Measurements from ENCODE around the gene ITSN1. TPM values are rescaled to one million over a fixed set of nuclear protein-coding genes. Genes with fewer than 3 reads are reported as not detected.
A peak's percentile ranks its signal among the peaks of the same experiment; 100 is the strongest.

ITSN1 gene
- total and polyA plus RNA-seq, 2 donors from 2014 or later = 8.1 to 42.5 TPM

GRCh38 chr21:33690874-33691273 lies 48.6 kb downstream of the ITSN1 start:
- Histone ChIP-seq H3K27me3 (ENCODE audit: control insufficient read depth, insufficient read depth, low read length) (no peaks in the 10 kb centered on the region), H3K4me1 (ENCODE audit: control insufficient read depth in 2 of 3, insufficient read depth in 2 of 3, low read depth in 1 of 3, low read length in 3 of 3) (peaks cover 4 to 9% (median 4%) of the 10 kb centered on the region in 3 donors), H3K9ac (ENCODE audit: low read length in 3 of 3) (no peak overlapping the region), H3K27ac (ENCODE audit: low read depth in 2 of 2, low read length in 2 of 2) (no peak overlapping the region), H3K36me3 (ENCODE audit: control insufficient read depth in 2 of 3, insufficient read depth in 3 of 3, low read length in 3 of 3) (no peaks in the 10 kb centered on the region), H3K9me3 (ENCODE audit: control insufficient read depth in 2 of 3, insufficient read depth in 1 of 3, low read length in 3 of 3) (no peaks in the 10 kb centered on the region), H3K4me3 (ENCODE audit: low read length in 3 of 3) (no peak overlapping the region)
- no peak for DNase-seq
- no peak for TF ChIP-seq CTCF (IDR thresholded peaks at IDR 0.05; ENCODE audit: borderline replicate concordance, extremely low read depth, insufficient read depth)
- intact Hi-C loops (cut with DNase I) = no loop called here
- FAIRE-seq = no peak

DNA sequence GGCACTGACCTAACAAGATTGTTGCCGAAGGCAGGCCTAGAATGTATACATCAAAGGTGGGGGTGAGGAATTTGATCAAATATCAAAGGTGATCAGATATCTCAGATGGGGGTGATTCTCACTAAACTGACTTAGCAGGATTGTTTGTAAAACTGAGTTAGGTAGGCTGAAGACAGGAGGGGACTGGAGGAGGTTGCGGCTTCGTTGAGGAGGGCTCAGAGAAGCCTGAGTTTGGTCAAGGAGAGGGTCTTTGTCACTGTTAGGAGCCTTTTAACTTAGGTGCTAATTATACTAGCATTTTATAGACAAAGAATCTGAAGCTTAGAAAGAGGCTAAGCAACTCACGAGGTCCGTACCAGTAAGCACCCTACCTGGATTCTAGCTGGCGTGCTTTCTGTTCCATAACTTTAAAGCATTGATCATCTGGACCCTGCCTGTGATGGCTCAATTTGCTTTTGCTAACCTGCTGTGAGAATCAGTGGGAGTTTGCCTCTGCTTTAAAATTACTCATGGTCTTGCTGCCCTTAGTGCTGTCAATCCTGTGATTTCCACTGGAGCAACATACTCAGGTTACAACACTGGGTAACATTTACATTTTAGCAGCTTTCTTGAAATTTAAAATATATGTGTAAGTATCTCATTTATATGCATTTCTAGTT lies 49.8 kb downstream of the ITSN1 start:
- Histone ChIP-seq H3K27ac (ENCODE audit: low read depth in 2 of 2, low read length in 2 of 2) (no peak overlapping the region), H3K27me3 (ENCODE audit: control insufficient read depth, insufficient read depth, low read length) (no peaks in the 10 kb centered on the region), H3K4me3 (ENCODE audit: low read length in 3 of 3) (no peak overlapping the region), H3K9ac (ENCODE audit: low read length in 3 of 3) (no peak overlapping the region), H3K9me3 (ENCODE audit: control insufficient read depth in 2 of 3, insufficient read depth in 1 of 3, low read length in 3 of 3) (no peaks in the 10 kb centered on the region), H3K36me3 (ENCODE audit: control insufficient read depth in 2 of 3, insufficient read depth in 3 of 3, low read length in 3 of 3) (no peaks in the 10 kb centered on the region), H3K4me1 (ENCODE audit: control insufficient read depth in 2 of 3, insufficient read depth in 2 of 3, low read depth in 1 of 3, low read length in 3 of 3) (peaks cover 0 to 4% (median 3%) of the 10 kb centered on the region in 3 donors)
- intact Hi-C loops (cut with DNase I) = no loop called here
- DNase-seq (no peak), FAIRE-seq (no peak)
- TF ChIP-seq CTCF (IDR thresholded peaks at IDR 0.05; ENCODE audit: borderline replicate concordance, extremely low read depth, insufficient read depth) = no peak

DNA sequence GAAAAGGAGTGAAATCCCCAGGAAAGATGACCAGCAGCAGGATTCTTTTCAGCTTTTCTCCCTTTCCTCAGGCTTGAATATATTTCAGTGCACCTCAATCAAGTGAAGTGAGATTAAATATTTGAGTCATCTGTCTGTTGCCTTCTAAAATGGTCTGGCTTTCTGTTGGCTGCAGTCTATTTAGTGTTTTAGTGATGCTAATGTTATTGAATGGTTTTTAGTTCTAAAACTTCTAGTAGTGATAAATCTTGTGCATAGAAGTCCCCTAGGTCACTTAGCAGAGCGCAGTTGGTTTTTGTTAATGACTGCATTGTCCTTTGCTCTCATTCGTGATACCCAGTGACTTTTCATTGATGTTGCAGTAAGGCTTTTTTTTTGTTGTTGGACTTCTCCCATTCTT lies 53.5 kb downstream of the ITSN1 start:
- Histone ChIP-seq H3K27ac (ENCODE audit: low read depth in 2 of 2, low read length in 2 of 2) (no peak overlapping the region), H3K36me3 (ENCODE audit: control insufficient read depth in 2 of 3, insufficient read depth in 3 of 3, low read length in 3 of 3) (no peaks in the 10 kb centered on the region), H3K4me3 (ENCODE audit: low read length in 3 of 3) (no peak overlapping the region), H3K9ac (ENCODE audit: low read length in 3 of 3) (no peak overlapping the region), H3K4me1 (ENCODE audit: control insufficient read depth in 2 of 3, insufficient read depth in 2 of 3, low read depth in 1 of 3, low read length in 3 of 3) (peaks cover 0 to 6% (median 3%) of the 10 kb centered on the region in 3 donors), H3K27me3 (ENCODE audit: control insufficient read depth, insufficient read depth, low read length) (no peaks in the 10 kb centered on the region), H3K9me3 (ENCODE audit: control insufficient read depth in 2 of 3, insufficient read depth in 1 of 3, low read length in 3 of 3) (no peaks in the 10 kb centered on the region)
- no peak for DNase-seq
- intact Hi-C loops (cut with DNase I) = no loop called here
- FAIRE-seq = no peak
- TF ChIP-seq CTCF (IDR thresholded peaks at IDR 0.05; ENCODE audit: borderline replicate concordance, extremely low read depth, insufficient read depth) = no peak

GRCh38 chr21:33696465-33696864 lies 54.2 kb downstream of the ITSN1 start:
- no peak overlapping the region for H3K4me3 ChIP-seq (ENCODE audit: low read length in 3 of 3)
- no peak overlapping the region for H3K9ac ChIP-seq (ENCODE audit: low read length in 3 of 3)
- intact Hi-C loops (cut with DNase I) = no loop called here
- no peak for FAIRE-seq
- no peaks in the 10 kb centered on the region for H3K27me3 ChIP-seq (ENCODE audit: control insufficient read depth, insufficient read depth, low read length)
- DNase-seq = peak in 1 of 5 donors; percentile 42
- H3K27ac ChIP-seq (ENCODE audit: low read depth in 2 of 2, low read length in 2 of 2) = no peak overlapping the region
- H3K9me3 ChIP-seq (ENCODE audit: control insufficient read depth in 2 of 3, insufficient read depth in 1 of 3, low read length in 3 of 3) = no peaks in the 10 kb centered on the region
- no peaks in the 10 kb centered on the region for H3K36me3 ChIP-seq (ENCODE audit: control insufficient read depth in 2 of 3, insufficient read depth in 3 of 3, low read length in 3 of 3)
- H3K4me1 ChIP-seq (ENCODE audit: control insufficient read depth in 2 of 3, insufficient read depth in 2 of 3, low read depth in 1 of 3, low read length in 3 of 3) = peaks cover 0 to 5% (median 3%) of the 10 kb centered on the region in 3 donors
- no peak for TF ChIP-seq CTCF (IDR thresholded peaks at IDR 0.05; ENCODE audit: borderline replicate concordance, extremely low read depth, insufficient read depth)
